Measurements from ENCODE around the gene GLMP. TPM values are rescaled to one million over a fixed set of nuclear protein-coding genes. Genes with fewer than 3 reads are reported as not detected.
"Not testable (repeated sequence)": the region's sequence is repeated elsewhere in the genome, so short reads cannot be mapped to it uniquely, and the experiment has no call there.

GLMP gene
- total RNA-seq: 25.9 TPM
- polyA plus RNA-seq: 41.3 TPM

- peaks cover 3% of the 10 kb centered on the region for H3K4me1 ChIP-seq (ENCODE audit: insufficient read depth)
Measured at GRCh38 chr1:156295391-156295947, at the start of gene GLMP. Gene GLMP (minus strand): TSS chr1:156295679. CDS start chr1:156295645, 34 bp downstream.

GRCh38 chr1:156344409-156344808 is 48.9 kb upstream of the GLMP start:
- H3K27ac ChIP-seq (ENCODE audit: low read depth): no peak overlapping the region
- no peak for DNase-seq (ENCODE audit: extremely low spot score)
- H3K4me1 ChIP-seq (ENCODE audit: insufficient read depth): no peaks in the 10 kb centered on the region
- 71% methylated on average over 3 of the region's 3 CpGs for WGBS
- H3K36me3 ChIP-seq (ENCODE audit: insufficient read depth): no peaks in the 10 kb centered on the region
- no peak overlapping the region for H3K4me3 ChIP-seq (ENCODE audit: low read depth, low read length)

More at GRCh38 chr1:156295391-156295947, at the start of gene GLMP:
- Histone ChIP-seq H3K27ac (ENCODE audit: low read depth) (no peak within 1 kb of the TSS), H3K4me3 (ENCODE audit: low read depth, low read length) (peak within 1 kb of the TSS; percentile 77), H3K36me3 (ENCODE audit: insufficient read depth) (no peaks in the 10 kb centered on the region)
- DNase-seq (ENCODE audit: extremely low spot score): no peak
- under 1% methylated on average over 17 of the region's 17 CpGs for WGBS

- Histone ChIP-seq H3K36me3 (ENCODE audit: insufficient read depth) (no peaks in the 10 kb centered on the region), H3K27ac (ENCODE audit: low read depth) (no peak overlapping the region), H3K4me3 (ENCODE audit: low read depth, low read length) (no peak overlapping the region), H3K4me1 (ENCODE audit: insufficient read depth) (no peaks in the 10 kb centered on the region)
- 70% methylated on average over 1 of the region's 1 CpG for WGBS
- no peak for DNase-seq (ENCODE audit: extremely low spot score)
Measured at GRCh38 chr1:156342166-156342955, 46.9 kb upstream of the GLMP start.

- peak; percentile 98 for DNase-seq (ENCODE audit: extremely low spot score)
- peak within 1 kb of the TSS; percentile 54 for H3K27ac ChIP-seq (ENCODE audit: low read depth)
- under 1% methylated on average over 47 of the region's 47 CpGs for WGBS
- H3K4me3 ChIP-seq (ENCODE audit: low read depth, low read length): peak within 1 kb of the TSS; percentile 77
- H3K36me3 ChIP-seq (ENCODE audit: insufficient read depth): peaks cover 2% of the 10 kb centered on the region
- peaks cover 2% of the 10 kb centered on the region for H3K4me1 ChIP-seq (ENCODE audit: insufficient read depth)
Measured at GRCh38 chr1:156338180-156338976, 42.9 kb upstream of the GLMP start, which contains the start of the genes CCT3 and TSACC. Gene CCT3 (minus strand): TSS chr1:156338292. CDS start chr1:156338184, 108 bp downstream. Gene TSACC (plus strand): TSS chr1:156338526. CDS start chr1:156339758, 1,232 bp downstream.

GRCh38 chr1:156337888-156338179 is 42.4 kb upstream of the GLMP start:
- no peak for DNase-seq (ENCODE audit: extremely low spot score)
- H3K27ac ChIP-seq (ENCODE audit: low read depth): peak overlapping the region; percentile 54
- peaks cover 2% of the 10 kb centered on the region for H3K36me3 ChIP-seq (ENCODE audit: insufficient read depth)
- under 1% methylated on average over 14 of the region's 14 CpGs for WGBS
- H3K4me1 ChIP-seq (ENCODE audit: insufficient read depth): peaks cover 2% of the 10 kb centered on the region
- peak overlapping the region; percentile 77 for H3K4me3 ChIP-seq (ENCODE audit: low read depth, low read length)

- 34% methylated on average over 34 of the region's 34 CpGs for WGBS
- no peak for DNase-seq (ENCODE audit: extremely low spot score)
- H3K4me3 ChIP-seq (ENCODE audit: low read depth, low read length): peak overlapping the region; percentile 77
- peaks cover 2% of the 10 kb centered on the region for H3K36me3 ChIP-seq (ENCODE audit: insufficient read depth)
- peaks cover 2% of the 10 kb centered on the region for H3K4me1 ChIP-seq (ENCODE audit: insufficient read depth)
- no peak overlapping the region for H3K27ac ChIP-seq (ENCODE audit: low read depth)
Measured at GRCh38 chr1:156337052-156337887, 41.8 kb upstream of the GLMP start.

- no peak for DNase-seq (ENCODE audit: extremely low spot score)
- peaks cover 2% of the 10 kb centered on the region for H3K36me3 ChIP-seq (ENCODE audit: insufficient read depth)
- 80% methylated on average over 4 of the region's 4 CpGs for WGBS
Measured at GRCh38 chr1:156336242-156336641, 40.8 kb upstream of the GLMP start.

GRCh38 chr1:156323179-156323578 is 27.7 kb upstream of the GLMP start:
- H3K36me3 ChIP-seq (ENCODE audit: insufficient read depth); H3K4me1 ChIP-seq (ENCODE audit: insufficient read depth); H3K4me3 ChIP-seq (ENCODE audit: low read depth, low read length); DNase-seq (ENCODE audit: extremely low spot score); H3K27ac ChIP-seq (ENCODE audit: low read depth): not testable (repeated sequence)
- 92% methylated on average over 9 of the region's 9 CpGs for WGBS

More at GRCh38 chr1:156336242-156336641, 40.8 kb upstream of the GLMP start:
- Histone ChIP-seq H3K4me1 (ENCODE audit: insufficient read depth) (peaks cover 2% of the 10 kb centered on the region), H3K27ac (ENCODE audit: low read depth) (no peak overlapping the region), H3K4me3 (ENCODE audit: low read depth, low read length) (no peak overlapping the region)

- 83% methylated on average over 3 of the region's 3 CpGs for WGBS
- H3K36me3 ChIP-seq (ENCODE audit: insufficient read depth): peaks cover 8% of the 10 kb centered on the region
- no peak overlapping the region for H3K27ac ChIP-seq (ENCODE audit: low read depth)
Measured at GRCh38 chr1:156320560-156320959, 25.1 kb upstream of the GLMP start.

GRCh38 chr1:156319664-156320063 is 24.2 kb upstream of the GLMP start:
- Histone ChIP-seq H3K36me3 (ENCODE audit: insufficient read depth) (peaks cover 10% of the 10 kb centered on the region), H3K27ac (ENCODE audit: low read depth) (no peak overlapping the region), H3K4me1 (ENCODE audit: insufficient read depth) (no peaks in the 10 kb centered on the region), H3K4me3 (ENCODE audit: low read depth, low read length) (no peak overlapping the region)
- 70% methylated on average over 1 of the region's 1 CpG for WGBS
- no peak for DNase-seq (ENCODE audit: extremely low spot score)

More at GRCh38 chr1:156320560-156320959, 25.1 kb upstream of the GLMP start:
- Histone ChIP-seq H3K4me3 (ENCODE audit: low read depth, low read length) (no peak overlapping the region), H3K4me1 (ENCODE audit: insufficient read depth) (no peaks in the 10 kb centered on the region)
- no peak for DNase-seq (ENCODE audit: extremely low spot score)

- Histone ChIP-seq H3K4me1 (ENCODE audit: insufficient read depth) (no peaks in the 10 kb centered on the region), H3K36me3 (ENCODE audit: insufficient read depth) (peaks cover 11% of the 10 kb centered on the region), H3K4me3 (ENCODE audit: low read depth, low read length) (no peak overlapping the region), H3K27ac (ENCODE audit: low read depth) (no peak overlapping the region)
- 94% methylated on average over 7 of the region's 7 CpGs for WGBS
- no peak for DNase-seq (ENCODE audit: extremely low spot score)
Measured at GRCh38 chr1:156316909-156317308, 21.4 kb upstream of the GLMP start.

GRCh38 chr1:156310962-156311361 is 15.5 kb upstream of the GLMP start:
- 86% methylated on average over 6 of the region's 6 CpGs for whole genome bisulfite sequencing
- no peak overlapping the region for H3K4me3 ChIP-seq (ENCODE audit: low read depth, low read length)
- H3K27ac ChIP-seq (ENCODE audit: low read depth): no peak overlapping the region
- no peaks in the 10 kb centered on the region for H3K4me1 ChIP-seq (ENCODE audit: insufficient read depth)
- DNase-seq (ENCODE audit: extremely low spot score): no peak
- peaks cover 11% of the 10 kb centered on the region for H3K36me3 ChIP-seq (ENCODE audit: insufficient read depth)

- no peak for DNase-seq (ENCODE audit: extremely low spot score)
- Histone ChIP-seq H3K27ac (ENCODE audit: low read depth) (no peak overlapping the region), H3K36me3 (ENCODE audit: insufficient read depth) (peaks cover 9% of the 10 kb centered on the region), H3K4me3 (ENCODE audit: low read depth, low read length) (no peak overlapping the region), H3K4me1 (ENCODE audit: insufficient read depth) (no peaks in the 10 kb centered on the region)
Measured at GRCh38 chr1:156308078-156308477, 12.6 kb upstream of the GLMP start.
